Upper lobe of left lung (tissue), 4 donors: Measurements from ENCODE around the gene LLCFC1.

Source experiments
- EP300 ChIP-seq, 4 donors: sonication (generic); formaldehyde crosslinking; IDR thresholded peaks; one replicate each; pipeline ENCODE4 v1.5.1; 2017; ENCODE audit warnings: antibody characterized with exemption in 4 of 4, control low read depth in 2 of 4
- POLR2AphosphoS5 ChIP-seq, 2 donors: sonication (generic); formaldehyde crosslinking; IDR thresholded peaks; one replicate each; pipeline ENCODE4 v1.5.1; 2017; ENCODE audit warnings: antibody characterized with exemption in 2 of 2
- TF ChIP-seq, protein P1 (sequence below), 6 experiments: fragments of 450-650 bp in 4 of 6; fragments of 200-600 bp in 2 of 6; sonication (generic) in 2 of 6; IDR thresholded peaks; one replicate each; pipeline ENCODE4 v1.5.1; 2016 to 2019; ENCODE audit warnings: antibody characterized with exemption in 6 of 6

DNA sequence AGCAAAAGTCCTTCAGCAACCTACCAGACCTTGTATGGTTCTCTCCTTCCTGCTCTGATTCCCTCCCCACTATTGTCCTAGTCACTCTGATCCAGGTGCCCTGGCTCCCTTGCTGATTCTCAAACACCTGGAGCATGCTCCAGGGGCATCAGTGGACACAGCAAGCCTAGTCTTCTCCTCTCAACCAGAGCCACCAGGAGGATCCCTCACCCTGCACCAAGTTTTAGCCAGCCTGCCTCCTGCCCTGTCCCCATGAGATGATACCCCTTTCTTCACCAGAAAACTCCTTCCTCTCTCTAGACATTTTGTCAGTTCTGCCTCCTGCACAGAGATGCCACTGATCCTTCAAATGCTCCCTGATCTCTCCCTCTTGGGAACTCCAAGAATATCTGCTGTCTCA lies 11.0 kb downstream of the LLCFC1 start:
- TF ChIP-seq, protein P1, sequence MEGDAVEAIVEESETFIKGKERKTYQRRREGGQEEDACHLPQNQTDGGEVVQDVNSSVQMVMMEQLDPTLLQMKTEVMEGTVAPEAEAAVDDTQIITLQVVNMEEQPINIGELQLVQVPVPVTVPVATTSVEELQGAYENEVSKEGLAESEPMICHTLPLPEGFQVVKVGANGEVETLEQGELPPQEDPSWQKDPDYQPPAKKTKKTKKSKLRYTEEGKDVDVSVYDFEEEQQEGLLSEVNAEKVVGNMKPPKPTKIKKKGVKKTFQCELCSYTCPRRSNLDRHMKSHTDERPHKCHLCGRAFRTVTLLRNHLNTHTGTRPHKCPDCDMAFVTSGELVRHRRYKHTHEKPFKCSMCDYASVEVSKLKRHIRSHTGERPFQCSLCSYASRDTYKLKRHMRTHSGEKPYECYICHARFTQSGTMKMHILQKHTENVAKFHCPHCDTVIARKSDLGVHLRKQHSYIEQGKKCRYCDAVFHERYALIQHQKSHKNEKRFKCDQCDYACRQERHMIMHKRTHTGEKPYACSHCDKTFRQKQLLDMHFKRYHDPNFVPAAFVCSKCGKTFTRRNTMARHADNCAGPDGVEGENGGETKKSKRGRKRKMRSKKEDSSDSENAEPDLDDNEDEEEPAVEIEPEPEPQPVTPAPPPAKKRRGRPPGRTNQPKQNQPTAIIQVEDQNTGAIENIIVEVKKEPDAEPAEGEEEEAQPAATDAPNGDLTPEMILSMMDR (IDR thresholded peaks at IDR 0.05): no peak
- TF ChIP-seq POLR2AphosphoS5 (IDR thresholded peaks at IDR 0.05) (no peak), EP300 (IDR thresholded peaks at IDR 0.05) (no peak)
